Midbrain (tissue), 1 donor: ENCODE measurements around the gene RIPPLY2.
A peak's percentile ranks its signal among the peaks of the same experiment; 100 is the strongest.
"Not testable (repeated sequence)": the region's sequence is repeated elsewhere in the genome, so short reads cannot be mapped to it uniquely, and the experiment has no call there.

Experiments
- DNase-seq: peaks from one replicate; lab custom pipeline; 2025; lab: John Stamatoyannopoulos, UW

The RIPPLY2 gene

GRCh38 chr6:83860359-83860755, 7.2 kb downstream of the RIPPLY2 start:
- no peak for DNase-seq

GRCh38 chr6:83860782-83861495, 7.8 kb downstream of the RIPPLY2 start:
- DNase-seq = no peak

DNA sequence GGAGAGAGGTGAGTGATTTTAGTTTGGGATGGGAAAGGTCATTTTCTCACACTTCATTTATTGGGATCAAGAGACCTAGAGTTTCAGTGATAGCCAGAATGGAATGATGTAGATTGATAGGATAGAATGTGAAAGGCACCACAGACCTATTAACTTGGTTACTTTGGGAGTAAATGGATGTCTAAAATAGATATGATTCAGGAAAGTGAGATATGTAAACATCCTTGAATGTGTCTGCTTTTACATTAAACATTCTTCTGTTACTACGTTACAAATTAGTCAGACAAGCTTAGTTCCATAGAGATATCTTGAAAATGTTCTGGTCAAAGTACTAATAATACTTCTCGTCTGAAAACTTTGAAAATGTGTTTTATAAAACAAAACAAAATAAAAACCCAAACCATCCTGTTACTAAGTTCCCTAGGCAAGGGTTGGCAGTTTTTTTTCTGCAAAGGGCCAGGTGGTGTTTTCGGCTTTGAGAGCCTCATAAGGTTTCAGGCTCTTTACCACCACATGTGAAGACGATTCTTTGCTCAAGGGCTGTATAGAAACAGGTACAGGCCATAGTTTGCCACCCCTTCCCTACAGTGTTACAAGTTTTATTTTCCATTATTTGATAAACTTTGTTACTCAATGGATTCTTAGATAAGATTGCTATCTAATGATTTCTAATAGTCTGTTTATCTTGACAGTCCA, 9.8 kb downstream of the RIPPLY2 start:
- no peak for DNase-seq

- no peak for DNase-seq
Measured at GRCh38 chr6:83867043-83867442, 13.9 kb downstream of the RIPPLY2 start.

GRCh38 chr6:83867527-83868161, 14.5 kb downstream of the RIPPLY2 start:
- DNase-seq = no peak

- no peak for DNase-seq
Measured at GRCh38 chr6:83868639-83869038, 15.5 kb downstream of the RIPPLY2 start.

DNA sequence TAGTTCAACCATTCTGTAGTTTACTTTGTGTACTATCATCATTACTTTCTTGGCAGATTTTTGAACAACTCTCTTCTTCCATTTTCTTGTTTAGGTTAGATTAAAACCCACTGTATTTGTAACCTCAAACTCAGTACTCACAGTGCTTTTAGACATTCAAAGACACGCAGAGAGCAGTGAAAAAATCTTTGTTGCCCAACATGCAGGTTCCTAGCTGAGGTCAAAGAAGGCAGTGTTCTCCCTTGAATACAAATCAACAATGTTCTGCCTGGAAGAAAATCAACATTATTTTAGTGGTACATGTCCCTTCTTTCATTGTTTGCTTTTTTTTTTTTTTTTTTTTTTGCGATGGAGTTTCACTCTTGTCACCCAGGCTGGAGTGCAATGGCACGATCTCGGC, 17.5 kb downstream of the RIPPLY2 start:
- DNase-seq = peak; percentile 29

DNA sequence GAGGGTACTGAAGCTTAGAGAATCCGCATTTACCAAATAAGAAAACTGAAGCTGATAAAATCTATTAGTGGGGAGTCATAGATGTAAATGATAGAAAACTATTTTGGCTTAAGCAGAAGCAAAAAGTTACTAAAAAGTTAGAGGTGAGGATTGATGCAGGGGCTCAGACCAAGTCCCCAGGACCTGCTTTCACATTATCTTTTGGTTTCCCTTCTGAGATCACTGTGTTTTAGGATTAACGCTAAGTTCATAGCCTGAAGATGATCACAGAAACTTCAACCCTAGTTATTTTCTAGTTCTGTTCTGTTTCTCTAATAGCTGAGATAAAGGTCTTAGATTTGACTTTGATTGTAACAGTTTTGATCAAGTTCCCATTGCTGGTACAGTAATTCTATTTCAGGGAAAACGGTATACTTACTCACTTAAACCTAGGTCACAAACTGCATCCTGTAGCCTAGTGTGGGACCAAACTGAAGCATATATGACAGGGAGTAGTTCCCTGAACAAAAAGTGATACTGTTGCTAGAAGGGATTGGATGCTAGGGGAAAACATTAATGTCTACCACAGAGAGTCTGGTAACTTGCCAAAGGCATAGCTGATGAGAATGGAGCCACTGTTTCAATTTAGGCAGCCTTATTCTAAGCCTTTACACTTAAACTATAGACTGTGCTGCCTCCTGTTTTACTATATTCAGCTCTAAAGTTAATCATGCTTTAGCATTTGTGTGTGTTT, 19.4 kb downstream of the RIPPLY2 start:
- peak; percentile 59 for DNase-seq

DNA sequence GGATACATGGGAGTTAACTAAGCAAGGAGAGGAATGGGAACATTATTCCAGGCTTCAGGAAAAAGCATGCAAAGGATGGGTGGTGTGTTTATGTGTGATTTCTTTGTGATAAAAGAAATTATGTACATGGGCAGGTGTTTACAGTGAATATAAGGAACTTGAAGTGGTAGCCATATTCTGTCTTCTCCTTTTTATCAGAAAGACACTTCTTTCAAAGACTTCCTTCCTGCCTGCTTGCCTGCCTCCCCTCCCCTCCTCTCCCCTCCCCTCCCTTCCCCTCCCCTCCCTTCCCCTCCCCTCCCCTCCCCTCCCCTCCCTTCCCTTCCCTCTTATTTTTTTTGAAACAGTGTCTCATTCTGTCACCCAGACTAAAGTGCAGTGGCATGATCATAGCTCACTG, 20.7 kb downstream of the RIPPLY2 start:
- no peak for DNase-seq

- no peak for DNase-seq
Measured at GRCh38 chr6:83875843-83876242, 22.7 kb downstream of the RIPPLY2 start.

- DNase-seq = no peak
Measured at GRCh38 chr6:83878902-83879644, 25.9 kb downstream of the RIPPLY2 start.

DNA sequence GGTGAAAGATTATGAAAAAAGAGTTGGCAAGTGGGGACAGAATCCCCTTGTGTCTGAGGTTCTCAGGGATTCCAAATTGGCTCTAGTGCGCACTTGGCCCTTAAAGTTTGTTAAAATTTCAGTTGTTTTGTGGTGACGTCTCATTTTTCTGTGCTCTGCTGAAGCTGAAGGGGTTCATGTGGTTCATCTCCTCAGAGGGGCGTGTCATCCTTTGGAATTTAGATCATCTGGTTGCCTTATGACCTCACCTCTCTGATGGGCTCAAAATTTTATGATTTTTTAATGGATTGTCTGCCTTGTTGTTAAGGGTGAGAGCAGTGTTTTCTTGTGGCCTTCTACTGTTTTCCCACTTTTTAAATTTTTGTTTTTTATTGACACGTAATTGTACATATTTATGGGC, 26.6 kb downstream of the RIPPLY2 start:
- no peak for DNase-seq

- DNase-seq = no peak
Measured at GRCh38 chr6:83883240-83883639, 30.1 kb downstream of the RIPPLY2 start.

GRCh38 chr6:83884523-83884922, 31.4 kb downstream of the RIPPLY2 start:
- DNase-seq = peak; percentile 17

DNA sequence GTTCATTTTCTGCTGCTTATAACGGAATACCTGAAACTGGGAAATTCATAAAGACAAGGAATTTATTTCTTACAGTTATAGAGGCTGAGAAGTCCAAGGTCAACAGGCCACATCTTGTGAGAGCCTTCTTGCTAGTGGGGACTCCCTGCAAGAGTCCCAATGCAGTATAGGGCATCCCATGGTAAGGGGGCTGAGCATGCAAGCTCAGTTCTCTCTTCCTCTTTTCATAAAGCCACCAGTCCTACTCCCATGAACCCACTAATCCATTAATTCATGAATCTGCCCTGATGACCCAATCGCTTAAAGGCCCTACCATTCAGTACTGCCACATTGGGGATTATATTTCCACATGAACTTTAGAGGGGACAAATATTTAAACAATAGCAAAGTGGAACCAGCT, 32.8 kb downstream of the RIPPLY2 start:
- DNase-seq = no peak

- DNase-seq = no peak
Measured at GRCh38 chr6:83889621-83890020, 36.5 kb downstream of the RIPPLY2 start.

- no peak for DNase-seq
Measured at GRCh38 chr6:83890520-83890919, 37.4 kb downstream of the RIPPLY2 start.

DNA sequence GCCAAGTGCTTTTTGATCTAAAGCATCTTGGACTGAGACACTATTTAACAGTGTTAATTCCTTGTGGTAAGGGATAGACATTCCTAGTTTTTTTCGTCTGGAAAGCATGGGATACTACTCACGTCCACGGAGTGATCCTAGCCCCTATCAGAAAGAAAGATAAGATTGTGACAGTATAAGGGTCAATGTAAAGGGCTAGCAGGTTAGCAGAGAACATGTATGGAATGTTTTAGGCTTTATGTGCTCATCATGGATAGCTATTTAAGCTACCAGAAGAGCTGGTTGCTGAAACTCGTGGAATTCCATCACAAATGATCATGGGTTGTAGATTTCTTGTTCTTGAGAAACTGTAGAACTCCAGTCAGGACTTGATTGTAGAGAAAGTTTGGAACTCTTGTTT, 38.4 kb downstream of the RIPPLY2 start:
- no peak for DNase-seq

- DNase-seq = no peak
Measured at GRCh38 chr6:83893024-83893423, 39.9 kb downstream of the RIPPLY2 start.

DNA sequence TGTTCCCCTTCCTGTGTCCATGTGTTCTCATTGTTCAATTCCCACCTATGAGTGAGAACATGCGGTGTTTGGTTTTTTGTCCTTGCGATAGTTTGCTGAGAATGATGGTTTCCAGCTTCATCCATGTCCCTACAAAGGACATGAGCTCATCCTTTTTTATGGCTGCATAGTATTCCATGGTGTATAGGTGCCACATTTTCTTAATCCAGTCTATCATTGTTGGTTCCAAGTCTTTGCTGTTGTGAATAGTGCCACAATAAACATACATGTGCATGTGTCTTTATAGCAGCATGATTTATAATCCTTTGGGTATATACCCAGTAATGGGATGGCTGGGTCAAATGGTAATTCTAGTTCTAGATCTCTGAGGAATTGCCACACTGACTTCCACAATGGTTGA, 43.9 kb downstream of the RIPPLY2 start:
- DNase-seq = not testable (repeated sequence)

GRCh38 chr6:83901624-83902023, 48.5 kb downstream of the RIPPLY2 start:
- no peak for DNase-seq

DNA sequence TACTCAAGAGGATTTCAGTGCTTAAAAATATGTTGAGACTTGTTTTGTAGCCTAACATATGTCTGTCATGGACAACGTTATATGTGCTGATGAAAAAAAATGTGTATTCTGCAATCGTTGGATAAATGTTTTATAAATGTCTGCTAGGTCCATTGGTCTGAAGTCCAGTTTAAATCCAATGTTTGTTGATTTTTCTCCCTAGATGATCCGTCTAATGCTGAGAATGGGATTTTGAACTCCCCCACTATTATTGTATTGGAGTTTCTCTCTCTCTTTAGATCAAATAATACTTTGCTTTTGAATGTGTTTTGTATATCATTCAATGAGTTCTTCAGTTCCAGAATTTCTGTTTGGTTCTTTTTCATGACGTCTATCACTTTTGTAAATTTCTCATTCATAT, 51.2 kb downstream of the RIPPLY2 start:
- DNase-seq = no peak
